HT1080 (cell line): ENCODE data around the gene DNAH9. TPM values are rescaled to one million over a fixed set of nuclear protein-coding genes. Genes with fewer than 3 reads are reported as not detected.

ENCODE experiments used
- DNase-seq: peaks from one replicate; pipeline ENCODE4 v3.0.0-alpha.2; 2015; ENCODE audit warnings: low read depth
- total RNA-seq: library from RNA; depleted of rRNA; stranded (reverse); fragments of >200 nt; shearing (Covaris generic); gene quantifications from 2 replicates; pipeline ENCODE4 v1.2.3, GENCODE V29; 2014

Gene DNAH9
- total RNA-seq, 1 experiment from 2014 or later, result not detected

GRCh38 chr17:11589716-11590115 is 8.6 kb upstream of the DNAH9 start:
- no peak for DNase-seq

- no peak for DNase-seq
These were observed 3.4 kb downstream of the DNAH9 start for GRCh38 chr17:11601661-11602060.

- peak; percentile 8 for DNase-seq
These were observed 10.1 kb downstream of the DNAH9 start for GRCh38 chr17:11608396-11608795.

- DNase-seq, result no peak
These were observed 12.8 kb downstream of the DNAH9 start for GRCh38 chr17:11610999-11611566.

GRCh38 chr17:11612956-11613355 is 14.7 kb downstream of the DNAH9 start:
- DNase-seq, result no peak

GRCh38 chr17:11618861-11619566 is 20.7 kb downstream of the DNAH9 start:
- peak; percentile 57 for DNase-seq

- no peak for DNase-seq
These were observed 24.2 kb downstream of the DNAH9 start for GRCh38 chr17:11622492-11622891.

- no peak for DNase-seq
These were observed 26.7 kb downstream of the DNAH9 start for GRCh38 chr17:11624976-11625375.

- no peak for DNase-seq
These were observed 27.6 kb downstream of the DNAH9 start for GRCh38 chr17:11625878-11626277.

- DNase-seq, result no peak
These were observed 29.2 kb downstream of the DNAH9 start for GRCh38 chr17:11627301-11627940.

GRCh38 chr17:11628374-11628773 is 30.1 kb downstream of the DNAH9 start:
- DNase-seq, result no peak

- no peak for DNase-seq
These were observed 30.6 kb downstream of the DNAH9 start for GRCh38 chr17:11628831-11629230.

- no peak for DNase-seq
These were observed 38.5 kb downstream of the DNAH9 start for GRCh38 chr17:11636771-11637170.

GRCh38 chr17:11637796-11638195 is 39.5 kb downstream of the DNAH9 start:
- DNase-seq, result no peak

GRCh38 chr17:11638700-11639265 is 40.5 kb downstream of the DNAH9 start:
- DNase-seq, result no peak

GRCh38 chr17:11639736-11640462 is 41.6 kb downstream of the DNAH9 start:
- no peak for DNase-seq

- DNase-seq, result no peak
These were observed 42.2 kb downstream of the DNAH9 start for GRCh38 chr17:11640463-11640814.

- no peak for DNase-seq
These were observed 43.4 kb downstream of the DNAH9 start for GRCh38 chr17:11641521-11642275.

- no peak for DNase-seq
These were observed 44.4 kb downstream of the DNAH9 start for GRCh38 chr17:11642655-11643054.

GRCh38 chr17:11643851-11644250 is 45.6 kb downstream of the DNAH9 start:
- no peak for DNase-seq
